Articular chondrocyte of knee joint (primary cell): ENCODE measurements around the gene FUCA2. TPM values are rescaled to one million over a fixed set of nuclear protein-coding genes. Genes with fewer than 3 reads are reported as not detected.
A peak's percentile ranks its signal among the peaks of the same experiment; 100 is the strongest.

ENCODE experiments used
- small RNA-seq: library from RNA; depleted of rRNA; stranded (forward); fragments of <200 nt; gene quantifications from one replicate; pipeline ENCODE3, GENCODE V24; 2012
- total RNA-seq: library from RNA; depleted of rRNA; stranded (reverse); fragments of >200 nt; gene quantifications from 2 replicates; pipeline ENCODE4 v1.2.3, GENCODE V29; 2012

The FUCA2 gene, protein sequence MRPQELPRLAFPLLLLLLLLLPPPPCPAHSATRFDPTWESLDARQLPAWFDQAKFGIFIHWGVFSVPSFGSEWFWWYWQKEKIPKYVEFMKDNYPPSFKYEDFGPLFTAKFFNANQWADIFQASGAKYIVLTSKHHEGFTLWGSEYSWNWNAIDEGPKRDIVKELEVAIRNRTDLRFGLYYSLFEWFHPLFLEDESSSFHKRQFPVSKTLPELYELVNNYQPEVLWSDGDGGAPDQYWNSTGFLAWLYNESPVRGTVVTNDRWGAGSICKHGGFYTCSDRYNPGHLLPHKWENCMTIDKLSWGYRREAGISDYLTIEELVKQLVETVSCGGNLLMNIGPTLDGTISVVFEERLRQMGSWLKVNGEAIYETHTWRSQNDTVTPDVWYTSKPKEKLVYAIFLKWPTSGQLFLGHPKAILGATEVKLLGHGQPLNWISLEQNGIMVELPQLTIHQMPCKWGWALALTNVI
- total RNA-seq: 87.9 and 94.6 TPM in 2 replicates

DNA sequence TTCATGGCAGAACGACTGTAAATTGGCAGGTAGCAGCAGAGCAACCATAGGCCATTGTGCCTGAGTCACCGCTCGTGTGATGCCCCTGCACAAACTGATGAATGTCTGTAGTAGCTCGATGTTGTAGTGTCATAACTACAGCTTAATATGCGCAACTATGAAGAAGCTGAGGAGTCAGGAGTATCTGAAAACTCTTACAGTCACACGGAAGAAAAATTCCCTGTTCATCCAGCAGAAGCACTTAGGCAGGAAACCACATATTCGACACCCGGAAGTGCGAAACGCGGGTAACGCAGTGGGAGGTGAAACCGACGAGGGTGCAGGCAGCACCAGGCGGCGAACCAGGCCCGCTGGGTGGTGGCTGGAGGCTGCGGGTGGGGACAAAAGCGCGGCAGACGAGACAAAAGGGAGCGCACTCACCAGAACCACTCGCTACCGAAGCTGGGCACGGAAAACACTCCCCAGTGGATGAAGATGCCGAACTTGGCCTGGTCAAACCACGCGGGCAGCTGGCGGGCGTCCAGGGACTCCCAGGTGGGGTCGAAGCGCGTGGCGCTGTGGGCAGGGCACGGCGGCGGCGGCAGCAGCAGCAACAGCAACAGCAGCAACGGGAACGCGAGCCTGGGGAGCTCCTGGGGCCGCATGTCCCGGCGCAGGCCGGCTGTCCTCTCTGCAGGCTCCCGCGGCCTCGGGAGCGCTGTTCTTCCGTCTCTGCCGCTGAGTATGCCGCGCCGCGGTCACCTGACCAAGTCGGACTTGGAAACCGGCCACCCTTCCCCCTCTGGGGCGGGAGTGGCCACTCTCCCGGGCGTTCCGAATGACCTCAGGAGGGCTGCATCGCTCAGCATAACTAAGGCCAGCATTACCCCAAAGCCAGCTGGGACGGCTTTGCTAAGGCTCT is at the start of gene FUCA2:
TSS of gene FUCA2 (minus strand) at position 730 of the 901 bp plus-strand sequence. CDS start at position 644, 86 bp downstream.

DNA sequence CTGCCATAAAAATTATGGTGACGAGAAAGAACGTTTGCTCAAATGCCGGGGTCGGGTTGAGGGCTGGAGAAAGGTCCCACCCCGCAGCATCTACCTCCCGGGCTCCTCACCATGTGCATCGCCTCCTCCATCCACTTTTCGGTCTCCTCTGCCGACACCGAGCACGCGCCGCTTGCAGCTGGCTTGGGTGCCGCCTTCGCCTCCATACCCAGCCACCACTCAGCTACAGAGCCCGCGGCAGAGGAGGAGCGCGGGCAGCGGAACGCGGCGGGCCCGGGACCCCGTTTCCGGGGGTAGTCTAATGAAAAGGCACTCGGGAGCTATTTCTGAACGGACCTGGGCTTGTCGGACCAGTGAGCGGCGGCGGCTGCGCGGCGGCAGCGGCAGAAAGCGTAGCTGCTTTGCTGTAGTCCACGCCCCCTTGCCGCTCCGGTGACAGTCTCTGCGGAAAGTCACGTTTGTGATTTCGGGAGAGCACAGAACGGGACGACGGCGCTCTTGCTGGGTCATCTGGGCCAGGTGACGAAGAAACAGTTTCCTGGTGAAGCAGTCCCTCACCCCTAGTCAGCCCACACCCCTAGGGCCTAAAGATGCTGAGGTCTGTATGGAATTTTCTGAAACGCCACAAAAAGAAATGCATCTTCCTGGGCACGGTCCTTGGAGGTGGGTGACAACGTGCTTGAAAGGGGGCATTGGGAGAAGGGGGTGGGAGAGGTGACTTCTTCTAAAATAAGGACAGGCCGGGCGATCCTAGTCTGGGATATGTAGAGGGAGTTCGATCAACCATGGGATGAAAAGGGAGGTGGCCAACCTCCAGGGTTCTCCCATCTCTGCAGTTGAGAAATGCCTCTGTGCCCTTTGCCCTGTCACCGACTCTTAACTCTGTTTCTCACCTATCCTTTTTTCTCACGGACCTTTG is 60.8 kb downstream of the FUCA2 start, which contains the start of the genes ADAT2 and PEX3:
TSS of gene ADAT2 (minus strand) at position 243 of the 919 bp plus-strand sequence. CDS start at position 206, 37 bp downstream.
TSS of gene PEX3 (plus strand) at position 353 of the 919 bp plus-strand sequence. CDS start at position 591, 238 bp downstream.

Small RNAs within 50 kb of the gene (small RNA-seq; reads per million reads assigned to genes)
- gene RNA5SP221: 0.53 reads per million, percentile 14 among the genes with 10 or more reads in this experiment

Other genes with a start within 250 kb of the FUCA2 start
- 5.9 and 6.4 TPM in 2 replicates for gene ADAT2, start 61.0 kb downstream of the FUCA2 start, total RNA-seq
- 25.1 and 25.4 TPM in 2 replicates for gene PEX3, start 60.9 kb downstream of the FUCA2 start, total RNA-seq
- 202 and 230 TPM in 2 replicates for gene PHACTR2, start 166.2 kb upstream of the FUCA2 start, total RNA-seq